K562 (cell line): ENCODE data around the gene ARHGAP4. TPM values are rescaled to one million over a fixed set of nuclear protein-coding genes. Genes with fewer than 3 reads are reported as not detected.

ENCODE experiments used
- GTF2E2 ChIP-seq: fragments of 200-800 bp; sonication (Bioruptor generic); IDR thresholded peaks from 2 replicates; pipeline ENCODE4 v1.6.1; 2016; ENCODE audit warnings: missing genetic modification characterization, missing compliant biosample characterization
- MNT ChIP-seq, 2 experiments: fragments of 450-650 bp; conservative IDR thresholded peaks; 2 replicates each; pipeline ENCODE4 v1.6.1; 2017; ENCODE audit warnings: mild to moderate bottlenecking in 2 of 2, moderate library complexity in 2 of 2
- PHB2 ChIP-seq: fragments of 450-650 bp; IDR thresholded peaks from 2 replicates; pipeline ENCODE4 v1.6.1; 2017; ENCODE audit warnings: low read depth
- POLR2AphosphoS2 ChIP-seq: IDR thresholded peaks from 2 replicates; pipeline ENCODE4 v1.6.1; 2012; ENCODE audit warnings: low read length, improper control_type of control experiment
- RHOXF2B ChIP-seq: fragments of 250-450 bp; sonication (Bioruptor Pico); conservative IDR thresholded peaks from 2 replicates; pipeline ENCODE4 v1.5.1; 2021
- TCFL5 ChIP-seq: fragments of 250-450 bp; sonication (Bioruptor Pico); conservative IDR thresholded peaks from 2 replicates; pipeline ENCODE4 v1.6.1; 2021; ENCODE audit warnings: mild to moderate bottlenecking, moderate library complexity, matching md5 sums
- ZBTB1 ChIP-seq: sonication (generic); formaldehyde crosslinking; IDR thresholded peaks from 2 replicates; pipeline ENCODE4 v1.8.1; 2023; ENCODE audit warnings: missing genetic modification reagents, low read depth, mild to moderate bottlenecking, borderline replicate concordance
- ZNF347 ChIP-seq: fragments of 450-650 bp; formaldehyde crosslinking; IDR thresholded peaks from 2 replicates; pipeline ENCODE4 v1.4.0; 2020; ENCODE audit warnings: low read depth, mild to moderate bottlenecking, moderate library complexity
- ZNF398 ChIP-seq: fragments of 250-450 bp; sonication (Bioruptor Pico); IDR thresholded peaks from 2 replicates; pipeline ENCODE4 v1.8.0; 2021; ENCODE audit warnings: moderate library complexity, mild to moderate bottlenecking, inconsistent platforms
- ZNF431 ChIP-seq: sonication (generic); formaldehyde crosslinking; IDR thresholded peaks from 2 replicates; pipeline ENCODE4 v1.8.0; 2022; ENCODE audit warnings: mild to moderate bottlenecking, missing genetic modification reagents
- polyA plus RNA-seq, 8 experiments: library from polyadenylated mRNA; depleted of rRNA in 4 of 8; stranded (reverse) in 5 of 8; unstranded in 3 of 8; fragments of >200 nt; fragmentation: Nextera tagmentation in 2 of 8; fragmentation: Illumina TruSeq in 1 of 8; extraction: Ambion mirVana in 2 of 8; extraction: Trizol in 1 of 8; gene quantifications; 2 replicates each; pipeline versions ENCODE4 v1.2.1 to v1.2.3, GENCODE V29; 2011 to 2014; ENCODE audit warnings: inconsistent platforms in 1 of 8, missing spikeins in 1 of 8
- total RNA-seq, 7 experiments: library from RNA; depleted of rRNA in 6 of 7; stranded (reverse); fragments of >200 nt in 6 of 7; fragmentation: Illumina TruSeq in 2 of 7; extraction: Trizol in 2 of 7; gene quantifications; 2 replicates each; pipeline versions ENCODE4 v1.2.1 to v1.2.3, GENCODE V29; 2011 to 2021; ENCODE audit warnings: low replicate concordance in 1 of 7
- TF ChIP-seq, protein P1 (sequence below): fragments of 450-650 bp; IDR thresholded peaks from 2 replicates; pipeline ENCODE4 v1.6.1; 2016; ENCODE audit warnings: mild to moderate bottlenecking, moderate library complexity
- TF ChIP-seq, protein P2 (sequence below): fragments of 250-450 bp; sonication (Bioruptor Pico); IDR thresholded peaks from 2 replicates; pipeline ENCODE4 v1.5.0; 2021

Gene ARHGAP4
- total and polyA plus RNA-seq, 9 of the 15 experiments (the other 6 are each of a cell fraction or from before 2014, with no cell fraction given) = 0.30 to 81.8 (median 13.5) TPM

DNA sequence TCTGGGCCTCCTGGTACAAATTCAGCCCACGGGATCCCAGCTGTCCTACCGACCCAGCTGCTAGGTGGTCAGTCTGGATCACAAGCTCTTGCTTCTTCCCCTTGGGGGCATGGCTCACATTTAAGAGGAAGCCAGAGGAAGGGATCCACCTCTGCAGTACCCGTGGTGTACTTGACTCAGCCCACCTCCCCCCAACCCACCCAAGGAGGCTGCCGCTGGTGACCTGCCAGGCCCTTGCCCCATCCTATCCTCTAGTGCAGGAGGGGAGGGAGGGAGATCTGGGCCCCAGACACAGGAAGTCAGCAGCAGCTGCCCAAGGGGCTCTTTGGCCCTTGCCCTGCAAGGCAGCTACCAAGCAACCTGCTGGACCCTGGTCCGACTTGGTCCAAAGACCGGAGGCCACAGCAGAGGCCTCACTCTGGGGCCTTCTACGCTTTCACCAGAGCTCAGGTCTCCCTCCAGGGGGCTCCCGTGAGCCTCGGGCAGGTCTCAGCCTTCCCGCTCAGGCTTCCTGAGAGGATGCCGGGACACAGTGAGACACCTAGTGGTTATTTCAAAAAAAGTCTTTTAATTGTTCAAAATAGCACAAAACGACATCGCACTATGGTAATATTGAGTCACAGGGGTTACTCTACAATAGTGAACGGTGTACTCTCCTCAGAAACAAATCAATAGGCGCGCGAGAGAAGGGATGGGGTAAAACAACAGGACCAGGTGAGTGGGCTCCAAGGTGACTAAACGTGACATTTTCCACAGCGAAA is 21.1 kb upstream of the ARHGAP4 start (continued):
- TF ChIP-seq ZNF398 (CRISPR knock-in tag) (no peak), PHB2 (no peak), ZNF347 (CRISPR knock-in tag) (no peak), ZNF431 (CRISPR knock-in tag) (no peak), MNT (conservative IDR thresholded peaks at IDR 0.05) (no peak), POLR2AphosphoS2 (peak; percentile 77; the same call in 1 of the 2 replicates), RHOXF2B (no peak), TCFL5 (CRISPR knock-in tag) (no peak), GTF2E2 (tag) (no peak), ZBTB1 (CRISPR knock-in tag) (no peak)
- TF ChIP-seq, protein P1, sequence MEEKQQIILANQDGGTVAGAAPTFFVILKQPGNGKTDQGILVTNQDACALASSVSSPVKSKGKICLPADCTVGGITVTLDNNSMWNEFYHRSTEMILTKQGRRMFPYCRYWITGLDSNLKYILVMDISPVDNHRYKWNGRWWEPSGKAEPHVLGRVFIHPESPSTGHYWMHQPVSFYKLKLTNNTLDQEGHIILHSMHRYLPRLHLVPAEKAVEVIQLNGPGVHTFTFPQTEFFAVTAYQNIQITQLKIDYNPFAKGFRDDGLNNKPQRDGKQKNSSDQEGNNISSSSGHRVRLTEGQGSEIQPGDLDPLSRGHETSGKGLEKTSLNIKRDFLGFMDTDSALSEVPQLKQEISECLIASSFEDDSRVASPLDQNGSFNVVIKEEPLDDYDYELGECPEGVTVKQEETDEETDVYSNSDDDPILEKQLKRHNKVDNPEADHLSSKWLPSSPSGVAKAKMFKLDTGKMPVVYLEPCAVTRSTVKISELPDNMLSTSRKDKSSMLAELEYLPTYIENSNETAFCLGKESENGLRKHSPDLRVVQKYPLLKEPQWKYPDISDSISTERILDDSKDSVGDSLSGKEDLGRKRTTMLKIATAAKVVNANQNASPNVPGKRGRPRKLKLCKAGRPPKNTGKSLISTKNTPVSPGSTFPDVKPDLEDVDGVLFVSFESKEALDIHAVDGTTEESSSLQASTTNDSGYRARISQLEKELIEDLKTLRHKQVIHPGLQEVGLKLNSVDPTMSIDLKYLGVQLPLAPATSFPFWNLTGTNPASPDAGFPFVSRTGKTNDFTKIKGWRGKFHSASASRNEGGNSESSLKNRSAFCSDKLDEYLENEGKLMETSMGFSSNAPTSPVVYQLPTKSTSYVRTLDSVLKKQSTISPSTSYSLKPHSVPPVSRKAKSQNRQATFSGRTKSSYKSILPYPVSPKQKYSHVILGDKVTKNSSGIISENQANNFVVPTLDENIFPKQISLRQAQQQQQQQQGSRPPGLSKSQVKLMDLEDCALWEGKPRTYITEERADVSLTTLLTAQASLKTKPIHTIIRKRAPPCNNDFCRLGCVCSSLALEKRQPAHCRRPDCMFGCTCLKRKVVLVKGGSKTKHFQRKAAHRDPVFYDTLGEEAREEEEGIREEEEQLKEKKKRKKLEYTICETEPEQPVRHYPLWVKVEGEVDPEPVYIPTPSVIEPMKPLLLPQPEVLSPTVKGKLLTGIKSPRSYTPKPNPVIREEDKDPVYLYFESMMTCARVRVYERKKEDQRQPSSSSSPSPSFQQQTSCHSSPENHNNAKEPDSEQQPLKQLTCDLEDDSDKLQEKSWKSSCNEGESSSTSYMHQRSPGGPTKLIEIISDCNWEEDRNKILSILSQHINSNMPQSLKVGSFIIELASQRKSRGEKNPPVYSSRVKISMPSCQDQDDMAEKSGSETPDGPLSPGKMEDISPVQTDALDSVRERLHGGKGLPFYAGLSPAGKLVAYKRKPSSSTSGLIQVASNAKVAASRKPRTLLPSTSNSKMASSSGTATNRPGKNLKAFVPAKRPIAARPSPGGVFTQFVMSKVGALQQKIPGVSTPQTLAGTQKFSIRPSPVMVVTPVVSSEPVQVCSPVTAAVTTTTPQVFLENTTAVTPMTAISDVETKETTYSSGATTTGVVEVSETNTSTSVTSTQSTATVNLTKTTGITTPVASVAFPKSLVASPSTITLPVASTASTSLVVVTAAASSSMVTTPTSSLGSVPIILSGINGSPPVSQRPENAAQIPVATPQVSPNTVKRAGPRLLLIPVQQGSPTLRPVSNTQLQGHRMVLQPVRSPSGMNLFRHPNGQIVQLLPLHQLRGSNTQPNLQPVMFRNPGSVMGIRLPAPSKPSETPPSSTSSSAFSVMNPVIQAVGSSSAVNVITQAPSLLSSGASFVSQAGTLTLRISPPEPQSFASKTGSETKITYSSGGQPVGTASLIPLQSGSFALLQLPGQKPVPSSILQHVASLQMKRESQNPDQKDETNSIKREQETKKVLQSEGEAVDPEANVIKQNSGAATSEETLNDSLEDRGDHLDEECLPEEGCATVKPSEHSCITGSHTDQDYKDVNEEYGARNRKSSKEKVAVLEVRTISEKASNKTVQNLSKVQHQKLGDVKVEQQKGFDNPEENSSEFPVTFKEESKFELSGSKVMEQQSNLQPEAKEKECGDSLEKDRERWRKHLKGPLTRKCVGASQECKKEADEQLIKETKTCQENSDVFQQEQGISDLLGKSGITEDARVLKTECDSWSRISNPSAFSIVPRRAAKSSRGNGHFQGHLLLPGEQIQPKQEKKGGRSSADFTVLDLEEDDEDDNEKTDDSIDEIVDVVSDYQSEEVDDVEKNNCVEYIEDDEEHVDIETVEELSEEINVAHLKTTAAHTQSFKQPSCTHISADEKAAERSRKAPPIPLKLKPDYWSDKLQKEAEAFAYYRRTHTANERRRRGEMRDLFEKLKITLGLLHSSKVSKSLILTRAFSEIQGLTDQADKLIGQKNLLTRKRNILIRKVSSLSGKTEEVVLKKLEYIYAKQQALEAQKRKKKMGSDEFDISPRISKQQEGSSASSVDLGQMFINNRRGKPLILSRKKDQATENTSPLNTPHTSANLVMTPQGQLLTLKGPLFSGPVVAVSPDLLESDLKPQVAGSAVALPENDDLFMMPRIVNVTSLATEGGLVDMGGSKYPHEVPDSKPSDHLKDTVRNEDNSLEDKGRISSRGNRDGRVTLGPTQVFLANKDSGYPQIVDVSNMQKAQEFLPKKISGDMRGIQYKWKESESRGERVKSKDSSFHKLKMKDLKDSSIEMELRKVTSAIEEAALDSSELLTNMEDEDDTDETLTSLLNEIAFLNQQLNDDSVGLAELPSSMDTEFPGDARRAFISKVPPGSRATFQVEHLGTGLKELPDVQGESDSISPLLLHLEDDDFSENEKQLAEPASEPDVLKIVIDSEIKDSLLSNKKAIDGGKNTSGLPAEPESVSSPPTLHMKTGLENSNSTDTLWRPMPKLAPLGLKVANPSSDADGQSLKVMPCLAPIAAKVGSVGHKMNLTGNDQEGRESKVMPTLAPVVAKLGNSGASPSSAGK = no peak
- TF ChIP-seq, protein P2, sequence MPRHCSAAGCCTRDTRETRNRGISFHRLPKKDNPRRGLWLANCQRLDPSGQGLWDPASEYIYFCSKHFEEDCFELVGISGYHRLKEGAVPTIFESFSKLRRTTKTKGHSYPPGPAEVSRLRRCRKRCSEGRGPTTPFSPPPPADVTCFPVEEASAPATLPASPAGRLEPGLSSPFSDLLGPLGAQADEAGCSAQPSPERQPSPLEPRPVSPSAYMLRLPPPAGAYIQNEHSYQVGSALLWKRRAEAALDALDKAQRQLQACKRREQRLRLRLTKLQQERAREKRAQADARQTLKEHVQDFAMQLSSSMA (CRISPR knock-in tag) = no peak
